Uterus (tissue), 2 donors: ENCODE results near the gene ZNF891.

ENCODE experiments used
- POLR2A ChIP-seq, 2 donors: fragments of 450-650 bp; IDR thresholded peaks; one replicate each; pipeline ENCODE4 v1.6.1; 2016; ENCODE audit warnings: antibody characterized with exemption in 2 of 2, mild to moderate bottlenecking in 1 of 2, moderate library complexity in 1 of 2
- TF ChIP-seq, protein P1 (sequence below), 4 experiments: fragments of 200-600 bp in 2 of 4; fragments of 450-650 bp in 2 of 4; sonication (generic) in 2 of 4; IDR thresholded peaks; one replicate each; pipeline ENCODE4 v1.5.1; 2016 to 2019; ENCODE audit warnings: antibody characterized with exemption in 4 of 4, mild to moderate bottlenecking in 2 of 4, moderate library complexity in 1 of 4

- TF ChIP-seq, protein P1, sequence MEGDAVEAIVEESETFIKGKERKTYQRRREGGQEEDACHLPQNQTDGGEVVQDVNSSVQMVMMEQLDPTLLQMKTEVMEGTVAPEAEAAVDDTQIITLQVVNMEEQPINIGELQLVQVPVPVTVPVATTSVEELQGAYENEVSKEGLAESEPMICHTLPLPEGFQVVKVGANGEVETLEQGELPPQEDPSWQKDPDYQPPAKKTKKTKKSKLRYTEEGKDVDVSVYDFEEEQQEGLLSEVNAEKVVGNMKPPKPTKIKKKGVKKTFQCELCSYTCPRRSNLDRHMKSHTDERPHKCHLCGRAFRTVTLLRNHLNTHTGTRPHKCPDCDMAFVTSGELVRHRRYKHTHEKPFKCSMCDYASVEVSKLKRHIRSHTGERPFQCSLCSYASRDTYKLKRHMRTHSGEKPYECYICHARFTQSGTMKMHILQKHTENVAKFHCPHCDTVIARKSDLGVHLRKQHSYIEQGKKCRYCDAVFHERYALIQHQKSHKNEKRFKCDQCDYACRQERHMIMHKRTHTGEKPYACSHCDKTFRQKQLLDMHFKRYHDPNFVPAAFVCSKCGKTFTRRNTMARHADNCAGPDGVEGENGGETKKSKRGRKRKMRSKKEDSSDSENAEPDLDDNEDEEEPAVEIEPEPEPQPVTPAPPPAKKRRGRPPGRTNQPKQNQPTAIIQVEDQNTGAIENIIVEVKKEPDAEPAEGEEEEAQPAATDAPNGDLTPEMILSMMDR (IDR thresholded peaks at IDR 0.05): no peak
- no peak for TF ChIP-seq POLR2A (IDR thresholded peaks at IDR 0.05)
Measured at GRCh38 chr12:133061954-133062353, 68.1 kb downstream of the ZNF891 start.
